Measurements from ENCODE around the gene GLRA1.
"Not testable (repeated sequence)": the region's sequence is repeated elsewhere in the genome, so short reads cannot be mapped to it uniquely, and the experiment has no call there.

The GLRA1 gene

GRCh38 chr5:151832843-151833242 lies 91.8 kb downstream of the GLRA1 start:
- H3K4me3 Mint-ChIP-seq, H3K27ac Mint-ChIP-seq: not testable (repeated sequence)

GRCh38 chr5:151829370-151829769 lies 95.3 kb downstream of the GLRA1 start:
- Mint-ChIP-seq H3K36me3 (ENCODE audit: low read depth) (peaks cover 45% of the 10 kb centered on the region), H3K4me3 (no peak overlapping the region), H3K27ac (no peak overlapping the region), H3K4me1 (ENCODE audit: low read depth) (peaks cover 16% of the 10 kb centered on the region), H3K27me3 (no peaks in the 10 kb centered on the region), H3K9me3 (peaks cover 25% of the 10 kb centered on the region)

More at GRCh38 chr5:151832843-151833242, 91.8 kb downstream of the GLRA1 start:
- Mint-ChIP-seq H3K36me3 (ENCODE audit: low read depth) (peaks cover 53% of the 10 kb centered on the region), H3K4me1 (ENCODE audit: low read depth) (peaks cover 16% of the 10 kb centered on the region), H3K9me3 (peaks cover 49% of the 10 kb centered on the region)
- H3K27me3 Mint-ChIP-seq = not testable (repeated sequence)

GRCh38 chr5:151825445-151825844 lies 99.2 kb downstream of the GLRA1 start:
- Mint-ChIP-seq H3K4me1 (ENCODE audit: low read depth) (peaks cover 4% of the 10 kb centered on the region), H3K27ac (no peak overlapping the region), H3K36me3 (ENCODE audit: low read depth) (peaks cover 31% of the 10 kb centered on the region), H3K27me3 (no peaks in the 10 kb centered on the region), H3K4me3 (no peak overlapping the region), H3K9me3 (no peaks in the 10 kb centered on the region)

GRCh38 chr5:151822141-151822540 lies 102.5 kb downstream of the GLRA1 start:
- Mint-ChIP-seq H3K4me1 (ENCODE audit: low read depth) (no peaks in the 10 kb centered on the region), H3K27me3 (no peaks in the 10 kb centered on the region), H3K9me3 (no peaks in the 10 kb centered on the region), H3K27ac (no peak overlapping the region), H3K36me3 (ENCODE audit: low read depth) (peaks cover 21% of the 10 kb centered on the region), H3K4me3 (no peak overlapping the region)

GRCh38 chr5:151820903-151821302 lies 103.7 kb downstream of the GLRA1 start:
- Mint-ChIP-seq H3K4me1 (ENCODE audit: low read depth) (no peaks in the 10 kb centered on the region), H3K9me3 (no peaks in the 10 kb centered on the region), H3K27me3 (no peaks in the 10 kb centered on the region), H3K36me3 (ENCODE audit: low read depth) (peaks cover 24% of the 10 kb centered on the region), H3K4me3 (no peak overlapping the region), H3K27ac (no peak overlapping the region)

GRCh38 chr5:151820271-151820670 lies 104.4 kb downstream of the GLRA1 start:
- Mint-ChIP-seq H3K4me3 (no peak overlapping the region), H3K27me3 (no peaks in the 10 kb centered on the region), H3K36me3 (ENCODE audit: low read depth) (peaks cover 26% of the 10 kb centered on the region), H3K9me3 (no peaks in the 10 kb centered on the region), H3K27ac (peak overlapping the region; percentile 33), H3K4me1 (ENCODE audit: low read depth) (no peaks in the 10 kb centered on the region)

- H3K27ac Mint-ChIP-seq = peak overlapping the region; percentile 33
Observed at GRCh38 chr5:151819830-151820229, 104.8 kb downstream of the GLRA1 start.

GRCh38 chr5:151815051-151815450 lies 109.6 kb downstream of the GLRA1 start:
- Mint-ChIP-seq H3K9me3 (no peaks in the 10 kb centered on the region), H3K36me3 (ENCODE audit: low read depth) (peaks cover 73% of the 10 kb centered on the region), H3K4me1 (ENCODE audit: low read depth) (peaks cover 9% of the 10 kb centered on the region)

More at GRCh38 chr5:151819830-151820229, 104.8 kb downstream of the GLRA1 start:
- Mint-ChIP-seq H3K36me3 (ENCODE audit: low read depth) (peaks cover 31% of the 10 kb centered on the region), H3K4me3 (no peak overlapping the region), H3K27me3 (no peaks in the 10 kb centered on the region), H3K9me3 (no peaks in the 10 kb centered on the region), H3K4me1 (ENCODE audit: low read depth) (no peaks in the 10 kb centered on the region)

GRCh38 chr5:151812757-151813309 lies 111.8 kb downstream of the GLRA1 start:
- H3K27me3 Mint-ChIP-seq = no peaks in the 10 kb centered on the region
- peaks cover 88% of the 10 kb centered on the region for H3K36me3 Mint-ChIP-seq (ENCODE audit: low read depth)
- H3K9me3 Mint-ChIP-seq = no peaks in the 10 kb centered on the region
- no peak overlapping the region for H3K27ac Mint-ChIP-seq
- peaks cover 23% of the 10 kb centered on the region for H3K4me1 Mint-ChIP-seq (ENCODE audit: low read depth)
- H3K4me3 Mint-ChIP-seq = no peak overlapping the region

More at GRCh38 chr5:151815051-151815450, 109.6 kb downstream of the GLRA1 start:
- H3K27ac Mint-ChIP-seq = no peak overlapping the region
- no peaks in the 10 kb centered on the region for H3K27me3 Mint-ChIP-seq
- no peak overlapping the region for H3K4me3 Mint-ChIP-seq

GRCh38 chr5:151811593-151812321 lies 112.9 kb downstream of the GLRA1 start:
- H3K36me3 Mint-ChIP-seq (ENCODE audit: low read depth) = peaks cover 91% of the 10 kb centered on the region
- no peak overlapping the region for H3K27ac Mint-ChIP-seq

GRCh38 chr5:151810897-151811296 lies 113.8 kb downstream of the GLRA1 start:
- Mint-ChIP-seq H3K9me3 (no peaks in the 10 kb centered on the region), H3K27ac (peak overlapping the region; percentile 78), H3K4me3 (no peak overlapping the region), H3K36me3 (ENCODE audit: low read depth) (peaks cover 94% of the 10 kb centered on the region), H3K27me3 (no peaks in the 10 kb centered on the region), H3K4me1 (ENCODE audit: low read depth) (peaks cover 32% of the 10 kb centered on the region)

More at GRCh38 chr5:151811593-151812321, 112.9 kb downstream of the GLRA1 start:
- no peak overlapping the region for H3K4me3 Mint-ChIP-seq
- no peaks in the 10 kb centered on the region for H3K27me3 Mint-ChIP-seq
- no peaks in the 10 kb centered on the region for H3K9me3 Mint-ChIP-seq
- H3K4me1 Mint-ChIP-seq (ENCODE audit: low read depth) = peaks cover 26% of the 10 kb centered on the region

- Mint-ChIP-seq H3K27ac (no peak overlapping the region), H3K27me3 (no peaks in the 10 kb centered on the region), H3K4me3 (no peak overlapping the region), H3K9me3 (no peaks in the 10 kb centered on the region), H3K36me3 (ENCODE audit: low read depth) (peaks cover 97% of the 10 kb centered on the region), H3K4me1 (ENCODE audit: low read depth) (peaks cover 36% of the 10 kb centered on the region)
Observed at GRCh38 chr5:151810449-151810848, 114.2 kb downstream of the GLRA1 start.

GRCh38 chr5:151808451-151809169 lies 116.0 kb downstream of the GLRA1 start:
- Mint-ChIP-seq H3K27me3 (no peaks in the 10 kb centered on the region), H3K9me3 (no peaks in the 10 kb centered on the region), H3K36me3 (ENCODE audit: low read depth) (peaks cover 97% of the 10 kb centered on the region), H3K4me3 (no peak overlapping the region), H3K4me1 (ENCODE audit: low read depth) (peaks cover 55% of the 10 kb centered on the region), H3K27ac (peak overlapping the region; percentile 9)

- peak overlapping the region; percentile 65 for H3K27ac Mint-ChIP-seq
- peaks cover 58% of the 10 kb centered on the region for H3K4me1 Mint-ChIP-seq (ENCODE audit: low read depth)
- peaks cover 88% of the 10 kb centered on the region for H3K36me3 Mint-ChIP-seq (ENCODE audit: low read depth)
- peak overlapping the region; percentile 27 for H3K4me3 Mint-ChIP-seq
- H3K9me3 Mint-ChIP-seq = no peaks in the 10 kb centered on the region
- H3K27me3 Mint-ChIP-seq = no peaks in the 10 kb centered on the region
Observed at GRCh38 chr5:151805414-151806223, 119.0 kb downstream of the GLRA1 start.
